Vagina (tissue), 2 donors: ENCODE results near the gene SELENBP1.

Experiments used
- POLR2A ChIP-seq, 2 donors: fragments of 450-650 bp; IDR thresholded peaks; one replicate each; pipeline ENCODE4 v1.6.1; 2017; ENCODE audit warnings: antibody characterized with exemption in 2 of 2, mild to moderate bottlenecking in 2 of 2, moderate library complexity in 2 of 2
- POLR2AphosphoS5 ChIP-seq, 2 donors: sonication (generic); formaldehyde crosslinking; IDR thresholded peaks; one replicate each; pipeline ENCODE4 v1.9.0; 2017; ENCODE audit warnings: antibody characterized with exemption in 2 of 2, mild to moderate bottlenecking in 2 of 2, low read depth in 1 of 2; ENCODE audit not compliant: insufficient read depth in 1 of 2
- TF ChIP-seq, protein P1 (sequence below), 3 experiments: fragments of 450-650 bp in 2 of 3; fragments of 200-600 bp in 1 of 3; sonication (generic) in 1 of 3; IDR thresholded peaks; one replicate each; pipeline ENCODE4 v1.5.1; 2017 to 2019; ENCODE audit warnings: antibody characterized with exemption in 3 of 3, mild to moderate bottlenecking in 2 of 3, moderate library complexity in 2 of 3

DNA sequence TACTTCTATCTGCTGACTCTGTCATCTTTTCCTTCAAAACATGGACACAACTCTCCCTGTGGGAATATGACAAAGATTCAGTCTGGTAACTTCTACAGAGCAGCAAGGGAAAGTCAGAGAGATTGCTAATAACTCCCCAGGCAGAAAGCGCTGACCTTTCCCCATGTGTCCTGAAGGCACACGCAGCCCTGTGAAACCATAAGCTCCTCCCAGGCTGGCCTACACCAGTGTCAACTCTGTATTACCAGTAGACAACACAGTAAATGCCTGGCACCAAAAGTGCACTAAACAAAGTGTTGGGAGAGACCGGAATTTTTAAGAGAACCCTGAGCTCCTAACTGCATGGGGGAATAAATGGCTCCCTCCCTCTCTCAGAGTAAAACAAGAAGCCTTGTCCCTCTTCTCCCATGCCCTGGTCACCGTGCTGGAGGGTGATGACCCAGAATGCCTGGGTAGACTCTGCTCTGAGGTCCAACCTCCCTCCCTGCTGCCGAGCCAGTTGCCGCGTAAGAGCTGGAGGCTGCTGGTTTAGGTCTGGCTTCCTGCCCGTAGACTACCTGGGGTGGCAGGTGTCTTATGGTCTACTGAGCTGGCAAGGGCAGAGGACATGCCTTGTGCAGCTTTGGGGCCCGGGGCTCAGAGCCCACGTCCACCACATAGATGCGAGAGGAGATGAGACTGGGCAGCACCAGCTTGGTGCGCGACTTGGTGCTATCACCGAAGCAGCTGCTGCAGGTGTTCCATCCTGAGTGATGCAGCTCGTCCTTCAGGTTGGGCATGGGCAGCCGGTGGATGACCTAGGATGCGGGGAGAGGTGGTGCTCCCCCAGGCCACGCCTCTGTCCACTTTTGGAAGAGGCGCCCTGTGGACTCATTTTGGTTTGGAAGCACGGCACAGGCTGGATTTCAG, 3.9 kb downstream of the SELENBP1 start:
- TF ChIP-seq, protein P1, sequence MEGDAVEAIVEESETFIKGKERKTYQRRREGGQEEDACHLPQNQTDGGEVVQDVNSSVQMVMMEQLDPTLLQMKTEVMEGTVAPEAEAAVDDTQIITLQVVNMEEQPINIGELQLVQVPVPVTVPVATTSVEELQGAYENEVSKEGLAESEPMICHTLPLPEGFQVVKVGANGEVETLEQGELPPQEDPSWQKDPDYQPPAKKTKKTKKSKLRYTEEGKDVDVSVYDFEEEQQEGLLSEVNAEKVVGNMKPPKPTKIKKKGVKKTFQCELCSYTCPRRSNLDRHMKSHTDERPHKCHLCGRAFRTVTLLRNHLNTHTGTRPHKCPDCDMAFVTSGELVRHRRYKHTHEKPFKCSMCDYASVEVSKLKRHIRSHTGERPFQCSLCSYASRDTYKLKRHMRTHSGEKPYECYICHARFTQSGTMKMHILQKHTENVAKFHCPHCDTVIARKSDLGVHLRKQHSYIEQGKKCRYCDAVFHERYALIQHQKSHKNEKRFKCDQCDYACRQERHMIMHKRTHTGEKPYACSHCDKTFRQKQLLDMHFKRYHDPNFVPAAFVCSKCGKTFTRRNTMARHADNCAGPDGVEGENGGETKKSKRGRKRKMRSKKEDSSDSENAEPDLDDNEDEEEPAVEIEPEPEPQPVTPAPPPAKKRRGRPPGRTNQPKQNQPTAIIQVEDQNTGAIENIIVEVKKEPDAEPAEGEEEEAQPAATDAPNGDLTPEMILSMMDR (IDR thresholded peaks at IDR 0.05): no peak
- TF ChIP-seq POLR2AphosphoS5 (IDR thresholded peaks at IDR 0.05; ENCODE audit: insufficient read depth in 1 of 2, low read depth in 1 of 2): no peak
- no peak for TF ChIP-seq POLR2A (IDR thresholded peaks at IDR 0.05)
